GM19467 (cell line): ENCODE measurements around the gene ACOT7.

Experiments
- ATAC-seq: cut with Tn5 transposase; IDR thresholded peaks from one replicate; pipeline ENCODE4 v1.9.1; 2021; ENCODE audit warnings: mild to moderate bottlenecking, moderate library complexity; ENCODE audit not compliant: unreplicated experiment

The ACOT7 gene

DNA sequence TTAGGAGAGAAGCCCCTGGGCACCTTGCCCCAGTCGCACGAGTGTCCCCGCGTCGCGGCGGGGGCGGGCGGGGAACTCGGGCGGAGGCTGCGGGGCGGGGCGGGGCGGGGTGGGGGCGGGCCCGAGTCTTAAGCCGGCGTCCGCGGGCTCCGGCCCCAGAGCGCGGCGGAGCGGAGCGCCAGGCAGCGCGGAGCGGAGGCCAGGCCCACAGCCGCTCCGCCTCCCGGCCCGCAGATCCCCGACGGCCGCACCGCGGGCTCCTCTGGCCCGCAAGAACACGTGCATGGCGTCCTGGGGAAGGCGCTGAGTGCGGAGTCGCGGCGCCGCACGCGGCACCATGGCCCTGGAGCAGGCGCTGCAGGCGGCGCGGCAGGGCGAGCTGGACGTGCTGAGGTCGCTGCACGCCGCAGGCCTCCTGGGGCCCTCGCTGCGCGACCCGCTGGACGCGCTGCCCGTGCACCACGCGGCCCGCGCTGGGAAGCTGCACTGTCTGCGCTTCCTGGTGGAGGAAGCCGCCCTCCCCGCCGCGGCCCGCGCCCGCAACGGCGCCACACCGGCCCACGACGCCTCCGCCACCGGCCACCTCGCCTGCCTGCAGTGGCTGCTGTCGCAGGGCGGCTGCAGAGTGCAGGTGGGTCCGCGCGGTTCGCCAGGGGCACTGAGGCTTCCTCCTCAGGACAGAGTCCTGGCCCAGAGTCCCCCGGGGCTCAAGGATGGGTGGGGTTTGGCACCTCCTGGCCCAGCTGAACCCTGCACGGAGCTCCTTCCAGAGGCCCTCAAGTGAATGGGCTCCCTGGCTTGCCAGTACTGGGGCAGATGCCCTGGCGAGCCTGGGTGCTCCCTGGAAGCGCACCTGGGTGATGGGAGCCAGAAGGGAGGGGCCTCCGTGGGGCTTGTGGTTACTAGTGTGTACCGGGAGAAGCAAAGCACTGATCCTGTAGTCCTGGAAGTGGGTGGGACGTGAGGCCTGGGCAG is 31.3 kb upstream of the ACOT7 start, which contains the start of gene ESPN:
TSS of gene ESPN (plus strand) at position 158 of the 975 bp plus-strand sequence. CDS start at position 338, 180 bp downstream.
- ATAC-seq = no peak

DNA sequence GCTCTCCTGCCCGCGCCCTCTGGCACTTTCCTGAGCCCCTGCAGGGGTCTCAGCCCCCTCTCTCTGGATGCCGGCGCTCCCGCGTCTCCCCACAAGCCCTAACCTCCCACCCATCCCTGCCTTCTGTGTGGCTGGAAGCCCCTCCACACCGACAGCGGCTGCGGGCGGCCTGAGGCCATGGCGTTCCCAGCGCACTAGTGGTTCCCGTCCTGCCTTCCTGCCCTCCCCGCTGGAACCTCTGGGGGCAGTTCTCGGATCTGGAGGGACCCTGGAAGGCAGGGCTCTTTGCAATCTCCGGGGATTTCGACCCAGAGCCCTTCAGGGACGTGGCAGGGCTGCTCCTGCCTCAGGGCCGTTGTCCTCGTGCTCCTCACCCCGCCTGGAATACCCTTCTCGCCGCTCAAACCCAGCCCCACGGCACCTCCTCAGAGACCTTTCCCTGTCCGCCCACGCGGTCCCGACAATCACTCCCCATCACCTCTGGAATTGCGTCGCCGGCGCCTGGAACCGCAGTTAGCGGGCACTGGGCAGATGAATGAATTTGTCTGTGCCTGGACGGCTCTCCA is 30.5 kb upstream of the ACOT7 start:
- ATAC-seq = no peak

DNA sequence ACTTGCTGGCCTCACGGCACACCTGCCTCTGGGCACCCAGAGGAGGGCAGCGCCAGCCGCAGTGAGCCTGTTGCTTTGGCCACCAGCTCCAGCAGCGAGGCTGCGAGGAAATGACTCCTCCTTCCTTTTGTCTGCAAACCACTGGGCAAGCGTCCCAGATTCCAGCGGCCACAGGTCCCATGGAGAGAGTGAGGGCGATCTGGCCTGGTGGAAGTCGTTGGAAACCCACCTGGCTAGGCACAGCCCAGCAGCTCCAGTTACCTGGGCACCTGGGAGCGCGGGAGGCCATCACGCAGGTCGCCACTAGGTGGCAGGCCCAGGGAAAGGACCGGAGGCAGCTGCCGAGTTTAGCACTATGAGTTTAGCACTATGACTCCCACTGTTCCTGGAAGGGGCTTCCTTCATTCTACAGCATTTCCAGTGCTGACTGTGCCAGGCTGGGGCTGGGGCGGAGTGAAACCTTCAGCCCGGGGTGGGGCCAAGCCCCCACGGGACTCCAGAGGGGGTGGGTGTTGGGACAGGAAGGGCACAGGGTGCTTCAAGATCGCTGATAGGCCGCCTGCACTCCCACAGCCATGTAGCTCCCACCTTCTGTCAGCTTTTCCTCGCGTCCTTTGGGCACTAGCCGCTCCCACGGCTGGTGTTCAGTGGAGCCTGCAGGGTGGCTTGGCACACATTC is 29.9 kb upstream of the ACOT7 start:
- ATAC-seq = no peak

DNA sequence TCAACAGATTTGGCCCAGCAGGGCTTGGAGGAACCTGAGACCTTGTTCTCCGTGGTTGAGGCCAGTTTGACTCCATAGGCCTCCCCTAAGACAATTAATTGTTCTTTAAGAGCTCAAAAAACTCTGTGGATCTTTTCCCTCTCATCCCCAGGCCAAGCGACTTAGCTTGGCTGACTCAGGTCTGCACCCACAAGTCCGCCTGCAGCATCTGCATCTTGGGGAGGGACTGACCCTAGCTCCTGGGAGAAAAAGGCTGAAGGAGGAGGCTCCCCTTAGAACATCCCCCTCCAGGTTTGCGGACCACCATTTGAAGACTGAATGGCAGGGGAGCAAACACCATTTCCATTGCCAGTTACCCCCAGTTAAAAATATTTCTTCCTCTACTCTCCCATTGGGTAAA is 27.7 kb upstream of the ACOT7 start:
- ATAC-seq = no peak

DNA sequence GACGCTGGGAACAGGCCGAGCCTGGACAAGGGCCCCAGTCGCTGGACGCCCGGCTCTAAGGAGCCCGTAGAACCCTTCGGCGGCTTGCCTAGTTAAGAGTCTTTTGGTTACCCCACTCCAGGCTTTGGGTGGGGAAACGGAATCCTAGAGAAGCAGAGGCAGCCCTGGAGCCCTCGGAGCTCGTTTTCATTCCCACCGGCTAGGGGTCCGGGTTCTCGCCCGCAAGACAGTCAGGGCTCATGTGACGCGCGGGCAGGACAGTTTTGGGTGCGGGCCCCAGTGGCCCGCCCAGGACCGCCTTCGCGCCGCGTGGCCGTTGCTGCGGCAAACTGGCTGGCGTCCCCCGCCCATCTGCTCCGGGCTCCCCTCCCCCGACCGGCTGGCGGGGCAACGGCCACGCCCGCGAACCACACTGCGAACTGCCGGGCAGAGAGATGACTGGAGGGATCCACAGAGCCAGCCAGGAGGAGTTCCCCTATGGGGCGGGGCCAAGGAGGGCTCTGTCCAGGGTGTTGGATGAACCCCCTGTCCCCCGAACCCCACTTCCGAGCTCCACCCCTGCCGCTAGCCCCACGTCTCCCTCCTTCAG is 27.0 kb upstream of the ACOT7 start:
- ATAC-seq = no peak

DNA sequence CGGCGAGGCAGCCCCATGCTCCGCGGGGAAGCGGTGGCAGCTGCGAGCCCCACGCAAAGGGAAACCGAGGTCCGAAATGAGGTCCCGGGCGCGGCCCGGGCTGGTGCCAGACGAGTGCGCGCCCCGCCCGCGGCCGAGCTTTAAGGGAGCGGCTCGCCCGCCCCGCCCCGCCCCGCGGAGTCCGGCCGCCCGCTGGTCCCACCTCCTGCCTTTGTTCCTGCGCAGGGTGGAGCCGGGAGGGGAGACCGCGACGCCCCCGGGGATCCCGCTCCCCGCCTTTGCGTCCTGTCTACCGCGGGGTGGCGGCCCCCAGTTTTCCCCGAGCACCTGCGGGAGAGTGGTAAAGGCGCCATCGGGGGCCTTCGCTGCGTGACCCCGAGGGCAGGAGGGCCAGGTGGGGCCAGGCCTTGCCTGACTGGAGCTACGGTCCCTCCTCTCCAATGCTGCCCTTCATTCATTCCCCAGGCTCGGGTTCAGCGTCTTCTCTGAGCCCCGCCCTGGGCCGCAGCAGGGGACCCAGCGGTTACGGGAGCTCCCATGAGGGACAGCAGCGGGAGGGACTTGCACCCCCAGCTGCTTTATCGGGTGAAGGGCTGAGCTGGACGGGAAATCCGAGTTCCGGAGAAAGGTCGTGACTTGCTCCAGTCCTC is 26.4 kb upstream of the ACOT7 start, which contains the start of gene HES2:
TSS of gene HES2 (minus strand) at position 116 of the 650 bp plus-strand sequence. CDS start at position 17, 99 bp downstream.
- ATAC-seq = no peak

DNA sequence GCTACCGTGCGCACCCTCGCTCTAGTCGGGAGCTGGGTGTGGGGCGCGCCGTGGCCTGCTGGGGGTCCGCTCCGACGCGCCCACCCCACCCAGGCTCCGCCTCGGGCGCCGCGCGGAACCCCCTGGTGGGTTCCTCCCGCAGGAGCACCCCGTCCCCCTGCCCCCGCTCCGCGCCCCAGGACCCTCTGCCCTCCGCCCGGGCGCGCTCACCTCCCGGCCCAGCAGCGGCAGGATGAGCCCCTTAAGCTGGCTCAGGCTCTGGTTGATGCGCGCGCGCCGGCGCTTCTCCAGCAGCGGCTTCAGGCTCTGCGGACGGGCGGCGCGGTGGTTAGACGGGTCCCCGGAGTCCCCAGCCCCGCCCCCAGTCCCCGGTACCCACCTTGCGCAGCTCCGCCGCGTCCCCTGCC is 25.8 kb upstream of the ACOT7 start:
- no peak for ATAC-seq

DNA sequence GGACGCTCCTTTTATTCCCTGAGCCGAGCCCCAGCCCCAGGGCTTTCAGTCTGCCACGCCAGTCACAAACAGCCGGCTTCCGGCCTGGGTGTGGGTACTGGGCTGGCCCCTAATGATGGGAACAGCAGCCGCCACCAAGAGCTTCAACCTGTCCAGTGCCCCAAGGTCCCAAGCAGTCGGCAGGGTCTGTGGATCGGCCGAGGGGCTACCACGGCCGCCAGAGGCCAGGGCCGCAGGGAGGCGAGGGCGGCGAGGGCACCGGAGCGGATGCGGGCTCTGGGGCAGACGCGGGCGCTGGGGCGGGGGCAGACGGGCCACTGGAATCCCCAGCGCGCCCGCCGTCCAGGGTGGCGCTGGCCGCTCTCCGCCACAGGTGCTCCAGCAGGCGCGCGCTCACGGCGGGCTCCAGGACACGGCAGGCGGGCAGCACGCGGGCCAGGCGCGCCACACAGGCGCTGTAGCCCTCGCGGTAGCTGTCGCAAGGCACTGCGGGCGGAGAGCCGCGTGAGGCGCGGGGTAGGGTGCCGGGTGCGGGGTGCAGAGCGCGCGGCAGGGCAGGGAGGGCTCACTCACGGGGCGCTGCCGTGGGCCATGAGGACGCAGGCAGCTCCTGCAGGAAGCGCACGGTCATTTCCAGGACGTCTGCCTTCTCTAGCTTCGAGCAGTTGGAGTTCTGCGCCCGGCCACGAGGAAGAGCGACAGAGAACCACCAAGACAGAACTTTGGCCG is 25.3 kb upstream of the ACOT7 start:
- no peak for ATAC-seq

DNA sequence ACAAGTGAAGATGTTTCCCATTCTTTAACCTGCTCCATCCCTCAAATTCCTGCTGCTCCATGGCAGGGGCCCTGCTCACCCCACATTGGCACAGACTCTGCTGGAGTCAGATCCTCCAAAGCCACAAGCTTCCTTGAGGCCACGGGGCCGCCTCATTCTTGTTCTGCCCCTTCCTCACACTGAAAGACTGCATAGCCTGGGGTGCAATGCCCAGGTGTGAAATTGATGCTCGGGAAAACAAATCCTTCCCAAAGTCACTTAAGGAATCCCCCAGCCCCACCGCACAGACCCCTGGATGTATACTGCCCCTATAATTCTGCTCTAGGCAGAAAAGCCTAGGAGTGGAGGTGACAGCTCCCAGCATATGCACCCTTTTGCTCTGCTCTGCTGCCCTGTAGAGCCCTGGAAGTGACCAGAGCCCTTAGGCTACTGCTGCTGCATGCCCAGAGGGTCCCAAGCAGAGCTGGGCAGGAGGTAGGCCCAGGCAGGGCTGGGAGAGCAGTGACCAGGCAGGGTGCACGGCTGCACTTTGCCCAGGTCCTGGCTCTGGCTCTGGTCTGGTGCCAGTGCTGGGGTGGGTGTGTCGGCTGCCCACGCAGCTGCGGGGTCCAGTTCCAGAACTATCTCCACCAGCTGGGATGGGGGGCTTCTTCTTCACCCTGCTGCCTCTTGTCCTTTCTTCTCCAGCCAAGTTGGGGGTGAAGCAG is 24.5 kb upstream of the ACOT7 start:
- no peak for ATAC-seq

DNA sequence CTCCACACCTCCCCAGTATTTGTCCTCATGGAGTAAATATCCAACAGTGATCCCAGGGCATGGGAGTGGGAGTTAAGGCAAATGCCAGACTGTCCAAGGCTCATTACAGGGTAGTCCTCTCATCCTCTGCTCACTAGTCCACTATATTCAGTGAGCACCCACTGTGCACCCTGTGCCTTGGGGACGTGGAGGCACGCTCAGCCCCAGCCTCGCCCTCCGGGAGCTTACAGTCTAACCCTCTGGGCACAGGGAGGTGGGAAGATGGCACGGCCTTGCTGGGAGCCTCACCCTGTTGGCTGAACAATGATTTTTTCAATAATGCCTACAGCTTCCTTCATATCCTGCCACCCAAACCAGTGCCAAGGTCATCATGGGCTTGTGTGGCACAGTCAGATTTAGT is 23.3 kb upstream of the ACOT7 start:
- ATAC-seq = no peak

DNA sequence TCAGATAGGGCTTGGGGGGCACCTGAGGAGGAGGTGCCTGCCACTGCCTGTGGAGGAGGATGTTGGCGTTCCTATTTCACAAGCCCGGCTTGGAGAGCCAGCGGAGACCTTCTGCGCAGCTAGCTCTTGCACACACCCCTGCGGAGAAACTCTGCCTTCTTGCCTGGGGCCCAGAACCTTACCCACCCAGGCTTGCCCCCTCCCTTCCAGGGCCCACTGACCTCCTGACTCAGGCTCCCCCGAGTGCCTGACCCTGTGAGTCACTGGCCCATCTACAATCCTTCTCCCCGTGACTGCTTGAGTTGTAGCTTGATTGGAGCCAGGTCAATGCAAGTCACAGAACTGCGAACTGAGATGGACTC is 22.7 kb upstream of the ACOT7 start:
- ATAC-seq = no peak

DNA sequence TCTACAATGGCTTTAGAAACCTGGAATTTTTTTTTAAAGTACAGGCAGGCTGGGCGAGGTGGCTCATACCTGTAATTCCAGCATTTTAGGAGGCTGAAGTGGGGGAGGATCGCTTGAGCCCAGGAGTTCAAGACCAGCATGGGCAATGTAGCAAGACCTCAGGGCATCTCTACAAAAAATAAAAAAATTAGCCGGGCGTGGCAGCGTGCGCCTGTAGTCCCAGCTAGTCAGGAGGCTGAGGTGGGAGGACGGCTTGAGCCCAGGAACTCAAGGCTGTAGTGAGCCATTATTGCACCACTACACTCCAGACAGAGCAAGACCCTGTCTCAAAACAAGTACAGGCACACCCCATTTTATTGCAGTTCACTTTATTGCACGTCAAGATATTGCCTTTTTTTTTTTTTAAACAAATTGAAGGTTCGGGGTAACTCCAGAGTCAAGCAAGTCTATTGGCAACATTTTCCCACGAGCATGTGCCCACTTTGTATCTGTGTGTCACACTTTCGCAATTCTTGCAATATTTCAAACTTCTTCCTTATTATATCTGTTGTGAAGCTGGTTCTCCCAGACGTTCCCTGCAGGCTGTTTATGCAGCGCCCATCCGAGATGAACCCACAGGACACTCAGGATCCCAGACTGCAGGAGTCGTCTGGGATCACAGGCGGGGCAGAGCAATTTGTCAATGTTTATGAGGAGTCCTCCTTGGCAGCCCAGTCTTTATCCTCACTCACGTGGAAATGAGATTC is 21.5 kb upstream of the ACOT7 start:
- ATAC-seq = no peak

DNA sequence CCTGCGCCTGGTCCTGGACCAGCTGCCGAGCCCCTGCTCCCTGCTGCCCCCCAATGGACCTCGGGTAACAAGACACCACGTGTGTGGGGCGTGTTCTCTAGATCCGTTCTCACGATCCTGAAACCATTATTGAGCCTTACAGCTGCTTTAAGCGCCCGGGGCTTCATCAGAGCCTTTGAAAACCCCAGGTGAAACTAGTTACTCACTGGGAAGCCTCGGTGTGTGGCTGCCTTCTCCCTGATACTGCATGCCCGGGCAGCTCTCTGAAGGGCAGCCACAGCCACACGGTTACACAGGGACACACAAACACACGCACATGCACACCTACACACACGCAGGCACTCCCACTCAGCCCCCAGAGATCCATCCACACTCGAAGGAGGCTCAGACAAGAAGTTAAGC is 20.9 kb upstream of the ACOT7 start:
- ATAC-seq = peak; percentile 73

DNA sequence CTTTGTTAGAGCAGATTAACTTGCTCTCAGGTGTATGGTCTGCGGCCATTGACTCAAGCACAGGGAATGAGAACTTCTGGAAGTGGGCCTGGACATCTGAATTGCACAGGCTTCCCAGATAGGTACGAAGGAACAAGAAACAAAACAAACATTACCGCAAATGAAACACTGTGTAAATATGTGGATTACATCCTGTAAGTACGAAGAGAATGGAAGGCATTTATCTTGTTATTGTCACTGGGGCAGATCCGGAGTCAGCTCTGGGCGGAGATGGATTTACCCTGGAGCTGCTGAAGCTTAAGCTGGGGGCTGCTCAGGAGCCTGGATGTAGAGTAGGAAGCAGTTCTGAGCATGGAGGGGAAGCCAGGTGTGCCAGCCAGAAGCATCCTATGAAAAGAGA is 19.3 kb upstream of the ACOT7 start:
- ATAC-seq = no peak

DNA sequence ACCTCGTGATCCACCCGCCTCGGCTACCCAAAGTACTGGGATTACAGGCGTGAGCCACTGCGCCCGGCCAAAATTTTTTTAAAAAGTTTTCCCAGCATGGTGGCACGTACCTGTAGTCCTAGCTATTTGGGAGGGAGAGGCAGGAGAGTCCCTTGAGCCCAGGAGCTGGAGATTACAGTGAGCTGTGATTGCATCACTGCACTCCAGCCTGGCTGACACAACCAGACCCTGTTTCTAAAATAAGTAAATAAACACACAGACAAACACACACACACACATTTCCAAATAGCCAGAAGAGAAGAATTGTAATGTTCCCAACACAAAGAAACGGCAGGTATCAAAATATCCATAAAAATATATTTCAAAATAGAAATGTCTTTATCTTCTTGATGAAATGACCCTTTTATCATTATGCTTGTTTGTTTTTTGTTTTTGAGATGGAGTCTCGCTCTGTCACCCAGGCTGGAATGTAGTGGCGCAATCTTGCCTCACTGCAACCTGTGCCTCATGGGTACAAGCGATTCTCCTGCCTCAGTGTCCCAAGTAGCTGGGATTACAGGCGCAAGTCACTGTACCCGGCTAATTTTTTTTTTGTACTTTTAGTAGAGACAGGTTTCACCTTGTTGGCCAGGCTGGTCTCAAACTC is 16.8 kb upstream of the ACOT7 start:
- ATAC-seq = no peak

DNA sequence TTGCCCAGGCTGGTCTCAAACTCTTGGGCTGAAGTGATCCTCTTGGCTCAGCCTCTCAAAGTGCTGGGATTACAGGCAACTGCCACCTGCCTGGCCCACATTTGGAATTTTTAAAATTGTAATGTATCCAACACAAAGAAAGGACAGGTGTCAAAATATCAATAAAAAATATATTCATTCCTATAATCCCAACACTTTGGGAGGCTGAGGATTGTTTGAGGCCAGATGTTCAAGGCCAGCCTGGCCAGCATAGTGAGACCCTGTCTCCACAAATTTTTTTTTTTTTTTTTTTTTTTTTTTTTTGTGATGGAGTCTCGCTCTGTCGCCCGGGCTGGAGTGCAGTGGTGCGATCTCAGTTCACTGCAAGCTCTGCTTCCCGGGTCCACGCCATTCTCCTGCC is 16.2 kb upstream of the ACOT7 start:
- ATAC-seq = no peak

DNA sequence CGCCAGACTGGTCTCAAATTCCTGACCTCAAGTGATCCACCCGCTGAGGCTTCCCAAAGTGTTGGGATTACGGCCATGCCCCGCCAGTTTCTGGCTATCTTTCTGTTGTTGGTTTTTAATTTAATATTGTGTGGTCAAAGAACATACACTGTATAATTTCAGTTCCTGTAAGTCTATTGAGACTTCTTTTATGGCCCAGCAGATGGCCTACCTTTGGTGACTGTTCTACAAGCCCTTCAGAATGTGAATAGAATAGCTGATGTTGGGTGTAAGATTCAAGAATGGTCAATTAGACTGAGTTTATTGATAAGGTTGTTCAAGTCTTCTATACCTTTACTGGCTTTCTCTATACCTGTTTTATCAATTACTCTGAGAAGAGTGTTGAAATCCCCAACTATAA is 15.5 kb upstream of the ACOT7 start:
- no peak for ATAC-seq

DNA sequence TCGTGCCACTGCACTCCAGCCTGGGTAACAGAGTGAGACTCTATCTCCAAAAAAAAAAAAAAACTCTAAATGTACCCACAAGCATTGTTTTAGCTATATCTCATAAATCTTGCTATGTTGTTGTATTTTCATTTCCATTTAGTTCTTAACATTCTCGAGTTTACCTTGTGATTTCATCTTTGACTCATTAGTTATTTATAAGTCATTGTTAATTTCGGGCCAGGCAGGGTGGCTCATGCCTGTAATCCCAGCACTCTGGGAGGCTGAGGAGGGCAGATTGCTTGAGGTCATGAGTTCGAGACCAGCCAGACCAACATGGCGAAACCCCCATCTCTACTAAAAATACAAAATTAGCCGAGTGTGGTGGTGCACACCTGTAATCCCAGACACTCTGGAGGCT is 14.5 kb upstream of the ACOT7 start:
- ATAC-seq = no peak
